SK-N-SH (cell line): ENCODE results near the gene SUCLA2. TPM values are rescaled to one million over a fixed set of nuclear protein-coding genes. Genes with fewer than 3 reads are reported as not detected.

Experiments used
- CTCF ChIA-PET: fragments of 300-600, 350-600 bp; formaldehyde crosslinking; extraction: SDS; loops from one replicate; lab custom pipeline; 2021; lab: Yijun Ruan, JAX
- POLR2A ChIA-PET: fragments of 350-600 bp; sonication (Branson Sonifier 250); formaldehyde crosslinking; extraction: SDS; loops from one replicate; lab custom pipeline; 2020; ENCODE audit warnings: antibody characterized with exemption, inconsistent platforms; lab: Yijun Ruan, JAX
- DNase-seq: peaks from one replicate; pipeline ENCODE4 v3.0.0; 2012
- H2AFZ ChIP-seq: fragments of 200-600 bp; sonication (generic); 2 replicates; pipeline ENCODE4 v1.8.1; 2016; ENCODE audit warnings: antibody characterized with exemption, mild to moderate bottlenecking, low read depth
- H3F3A ChIP-seq: fragments of 200-600 bp; sonication (generic); replicated peaks from 2 replicates; pipeline ENCODE3; 2016; ENCODE audit warnings: antibody characterized with exemption, mild to moderate bottlenecking; ENCODE audit not compliant: insufficient read depth
- H3K27ac ChIP-seq, 2 experiments: fragments of 200-500 bp in 1 of 2; fragments of 200-600 bp in 1 of 2; sonication (Bioruptor generic) in 1 of 2; sonication (generic), shearing (Covaris generic) in 1 of 2; 2 replicates each; pipeline versions ENCODE4 v1.5.1 to v1.6.1; 2014 to 2016; ENCODE audit warnings: low read depth in 2 of 2, inconsistent platforms in 1 of 2, low read length in 1 of 2, mild to moderate bottlenecking in 1 of 2, mixed read lengths in 1 of 2
- H3K27me3 ChIP-seq: fragments of 200-600 bp; sonication (generic), shearing (Covaris generic); 2 replicates; pipeline ENCODE4 v1.6.1; 2016; ENCODE audit warnings: mixed run types; ENCODE audit not compliant: insufficient read depth
- H3K36me3 ChIP-seq, 2 experiments: fragments of 200-500 bp in 1 of 2; fragments of 200-600 bp in 1 of 2; sonication (Bioruptor generic) in 1 of 2; sonication (generic) in 1 of 2; replicated peaks in 1 of 2; 2 replicates each; pipeline versions ENCODE3 to v1.5.1; 2014 to 2016; ENCODE audit warnings: low read length in 1 of 2, mild to moderate bottlenecking in 1 of 2; ENCODE audit not compliant: insufficient read depth in 2 of 2, control insufficient read depth in 1 of 2
- H3K4me1 ChIP-seq, 2 experiments: fragments of 200-500 bp in 1 of 2; fragments of 200-600 bp in 1 of 2; sonication (Bioruptor generic) in 1 of 2; sonication (generic), shearing (Covaris generic) in 1 of 2; 2 replicates each; pipeline versions ENCODE4 v1.5.1 to v1.6.1; 2014 to 2016; ENCODE audit warnings: low read depth in 1 of 2, low read length in 1 of 2, mixed run types in 1 of 2; ENCODE audit not compliant: insufficient read depth in 2 of 2, control insufficient read depth in 1 of 2
- H3K4me2 ChIP-seq: fragments of 200-600 bp; sonication (generic), shearing (Covaris generic); 2 replicates; pipeline ENCODE4 v1.6.1; 2017; ENCODE audit warnings: mixed run types
- H3K4me3 ChIP-seq, 2 experiments: fragments of 200-500 bp in 1 of 2; fragments of 200-600 bp in 1 of 2; sonication (Bioruptor generic) in 1 of 2; sonication (generic), shearing (Covaris generic) in 1 of 2; 2 replicates each; pipeline versions ENCODE4 v1.5.1 to v1.8.1; 2014 to 2016; ENCODE audit warnings: low read depth in 2 of 2, inconsistent platforms in 1 of 2, low read length in 1 of 2, mild to moderate bottlenecking in 1 of 2, mixed read lengths in 1 of 2, moderate library complexity in 1 of 2
- H3K79me2 ChIP-seq: fragments of 200-600 bp; sonication (generic); 2 replicates; pipeline ENCODE4 v1.8.1; 2017; ENCODE audit warnings: mild to moderate bottlenecking; ENCODE audit not compliant: insufficient read depth
- H3K9ac ChIP-seq: fragments of 200-600 bp; sonication (generic); 2 replicates; pipeline ENCODE4 v1.6.1; 2017; ENCODE audit warnings: mixed run types
- H3K9me2 ChIP-seq: fragments of 200-600 bp; sonication (generic); 2 replicates; pipeline ENCODE4 v1.6.1; 2017; ENCODE audit warnings: mixed run types
- H3K9me3 ChIP-seq: fragments of 200-600 bp; sonication (generic); 2 replicates; pipeline ENCODE4 v1.6.1; 2017; ENCODE audit warnings: mixed run types, mild to moderate bottlenecking, moderate library complexity
- H4K20me1 ChIP-seq: fragments of 200-600 bp; sonication (generic); 2 replicates; pipeline ENCODE4 v1.6.1; 2017; ENCODE audit warnings: mild to moderate bottlenecking, mixed run types; ENCODE audit not compliant: insufficient read depth
- CTCF ChIP-seq: fragments of 200-600 bp; sonication (generic); IDR thresholded peaks from 2 replicates; pipeline ENCODE4 v1.6.1; 2017; ENCODE audit warnings: antibody characterized with exemption, mild to moderate bottlenecking, moderate library complexity
- GATA2 ChIP-seq: sonication (generic); formaldehyde crosslinking; IDR thresholded peaks from 2 replicates; pipeline ENCODE4 v1.5.0; 2020; ENCODE audit warnings: mild to moderate bottlenecking, missing genetic modification reagents
- IRF3 ChIP-seq: fragments of 150-350 bp; IDR thresholded peaks from 2 replicates; pipeline ENCODE4 v1.6.1; 2016; ENCODE audit warnings: mild to moderate bottlenecking, low read depth, low read length
- JUND ChIP-seq: IDR thresholded peaks from 2 replicates; pipeline ENCODE4 v1.4.0; 2012
- MXI1 ChIP-seq: IDR thresholded peaks from 2 replicates; pipeline ENCODE4 v1.6.1; 2012; ENCODE audit warnings: mild to moderate bottlenecking, low read depth, low read length, improper control_type of control experiment
- NFIC ChIP-seq: IDR thresholded peaks from 2 replicates; pipeline ENCODE4 v1.4.0; 2012; ENCODE audit warnings: borderline replicate concordance
- NRF1 ChIP-seq: IDR thresholded peaks from 2 replicates; pipeline ENCODE4 v1.6.1; 2012; ENCODE audit warnings: low read depth, mild to moderate bottlenecking, low read length
- POLR2AphosphoS5 ChIP-seq: IDR thresholded peaks from 2 replicates; pipeline ENCODE4 v1.6.1; 2012; ENCODE audit warnings: low read depth, low read length
- RXRA ChIP-seq: IDR thresholded peaks from 2 replicates; pipeline ENCODE4 v1.4.0; 2012; ENCODE audit warnings: low read depth, mild to moderate bottlenecking, borderline replicate concordance
- TCF12 ChIP-seq: IDR thresholded peaks from 2 replicates; pipeline ENCODE4 v1.4.0; 2012
- TEAD4 ChIP-seq: IDR thresholded peaks from 2 replicates; pipeline ENCODE4 v1.4.0; 2012; ENCODE audit warnings: mild to moderate bottlenecking, borderline replicate concordance; ENCODE audit not compliant: insufficient read depth
- YY1 ChIP-seq: IDR thresholded peaks from 2 replicates; pipeline ENCODE4 v1.4.0; 2012; ENCODE audit warnings: low read depth, mild to moderate bottlenecking
- WGBS: methylation state at CpG from one replicate; pipeline ENCODE4 v1.1.6; 2017; ENCODE audit warnings: low lambda C conversion rate; 5-methylcytosine and 5-hydroxymethylcytosine counted together
- polyA plus RNA-seq, 3 experiments: library from polyadenylated mRNA; depleted of rRNA; stranded (reverse); fragments of >200 nt; gene quantifications; 2 replicates each; pipeline ENCODE4 v1.2.3, GENCODE V29; 2012
- TF ChIP-seq, protein P1 (sequence below): IDR thresholded peaks from 2 replicates; pipeline ENCODE4 v1.4.0; 2012; ENCODE audit warnings: low read depth
- TF ChIP-seq, protein P2 (sequence below): IDR thresholded peaks from 2 replicates; pipeline ENCODE4 v1.4.0; 2012; ENCODE audit warnings: low read depth, borderline replicate concordance

The SUCLA2 gene
- polyA plus RNA-seq, 1 of the 3 experiments (the other 2 are of a cell fraction) = 24.8 TPM

DNA sequence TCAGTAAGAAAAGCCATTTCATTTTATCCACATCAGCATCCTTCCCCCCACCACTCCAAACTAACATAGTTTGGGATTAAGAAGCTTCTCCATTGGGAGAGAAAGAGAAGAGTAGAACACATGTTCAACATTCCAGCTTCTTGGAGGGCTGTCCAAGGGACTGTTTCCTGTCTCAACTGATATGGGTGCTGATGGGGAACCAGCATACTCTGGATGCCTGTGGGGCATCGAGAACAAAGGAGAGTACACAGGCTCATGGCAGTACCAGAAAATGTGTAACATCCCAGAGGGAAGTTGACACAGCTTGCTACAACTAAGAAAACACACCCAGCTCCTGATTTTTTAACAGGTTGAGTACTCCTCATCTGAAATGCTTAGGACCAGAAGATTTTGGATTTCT, 24.7 kb downstream of the SUCLA2 start:
- TF ChIP-seq POLR2AphosphoS5 = no peak
- TF ChIP-seq NFIC = no peak
- no peak for TF ChIP-seq GATA2 (CRISPR knock-in tag)
- no peak for TF ChIP-seq TEAD4
- no peak for TF ChIP-seq MXI1
- TF ChIP-seq JUND = no peak
- no peak for TF ChIP-seq NRF1
- no peak for TF ChIP-seq TCF12
- CTCF ChIA-PET = interaction anchor here (1.3 kb wide), 1 partner anchor 61 kb away, joined by 4 read pairs; the partner anchor contains the start of gene NUDT15
- Histone ChIP-seq H3K4me1 (no peaks in the 10 kb centered on the region), H3K4me3 (no peak overlapping the region), H3K27me3 (no peaks in the 10 kb centered on the region), H3K27ac (no peak overlapping the region), H2AFZ (no peak overlapping the region), H3K79me2 (peaks cover 26% of the 10 kb centered on the region; the same call in 1 of the 2 replicates), H3F3A (peaks cover 5% of the 10 kb centered on the region), H3K9ac (no peak overlapping the region), H4K20me1 (no peaks in the 10 kb centered on the region), H3K4me2 (no peak overlapping the region), H3K36me3 (peaks cover 0 to 64% of the 10 kb centered on the region in 2 experiments), H3K9me2 (no peaks in the 10 kb centered on the region), H3K9me3 (peaks cover 16% of the 10 kb centered on the region)
- WGBS = 93% methylated on average over 1 of the region's 1 CpG
- DNase-seq = no peak
- POLR2A ChIA-PET = no interaction called here

DNA sequence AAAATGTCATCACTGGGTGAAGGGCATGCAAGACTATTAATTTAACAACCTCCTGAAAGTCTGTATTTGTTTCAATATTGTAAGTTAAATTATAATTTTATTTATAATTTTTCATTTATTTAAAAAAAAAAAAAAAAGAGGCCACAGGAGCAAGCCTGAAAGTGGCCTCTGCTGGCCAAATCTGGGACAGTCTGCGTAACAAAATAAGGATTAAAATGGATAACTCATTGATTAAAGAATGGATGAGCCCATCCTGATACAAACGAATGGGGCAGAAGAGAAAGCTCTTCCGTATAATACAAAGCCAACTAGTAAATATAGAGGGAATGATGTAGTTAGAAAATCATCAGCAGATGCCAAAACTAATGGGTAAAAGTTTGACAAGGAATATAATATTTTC, 36.2 kb downstream of the SUCLA2 start:
- WGBS = 96% methylated on average over 3 of the region's 3 CpGs
- ChIA-PET POLR2A (no interaction called here), CTCF (no interaction called here)
- Histone ChIP-seq H3K9me3 (peaks cover 16% of the 10 kb centered on the region), H3K27ac (no peak overlapping the region), H3K4me2 (no peak overlapping the region), H3K27me3 (no peaks in the 10 kb centered on the region), H3F3A (no peaks in the 10 kb centered on the region), H2AFZ (no peak overlapping the region), H4K20me1 (no peaks in the 10 kb centered on the region), H3K4me1 (no peaks in the 10 kb centered on the region), H3K4me3 (no peak overlapping the region), H3K36me3 (peaks cover 54 to 80% of the 10 kb centered on the region in 2 experiments), H3K9me2 (no peaks in the 10 kb centered on the region), H3K9ac (no peak overlapping the region), H3K79me2 (no peaks in the 10 kb centered on the region)
- DNase-seq = no peak
- no peak for TF ChIP-seq IRF3
- peak; percentile 24; the same call in 1 of the 2 replicates for TF ChIP-seq CTCF

DNA sequence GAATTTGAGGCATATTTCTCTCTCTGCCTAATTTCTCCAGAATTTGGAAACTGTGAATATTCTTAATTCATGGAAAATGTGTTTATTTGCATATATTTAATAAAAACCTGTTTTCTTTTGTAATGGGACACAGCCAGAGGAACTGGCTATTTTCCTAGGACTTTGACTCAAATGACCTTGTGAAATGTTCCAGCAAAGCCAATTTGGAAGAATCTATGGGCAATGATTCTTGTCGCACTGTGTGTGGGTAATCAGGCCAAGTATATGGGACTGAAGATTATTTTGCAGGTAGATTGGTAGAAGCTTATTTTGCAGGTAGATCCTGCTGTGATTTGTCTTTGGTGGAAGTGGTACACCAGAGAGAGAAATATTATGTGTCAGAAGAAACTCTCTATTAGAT, 38.8 kb downstream of the SUCLA2 start:
- peaks cover 62 to 86% of the 10 kb centered on the region in 2 experiments for H3K36me3 ChIP-seq
- H3K9me3 ChIP-seq = peaks cover 28% of the 10 kb centered on the region
- TF ChIP-seq CTCF (no peak), RXRA (no peak), YY1 (no peak)
- TF ChIP-seq, protein P1, sequence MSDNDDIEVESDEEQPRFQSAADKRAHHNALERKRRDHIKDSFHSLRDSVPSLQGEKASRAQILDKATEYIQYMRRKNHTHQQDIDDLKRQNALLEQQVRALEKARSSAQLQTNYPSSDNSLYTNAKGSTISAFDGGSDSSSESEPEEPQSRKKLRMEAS = no peak
- TF ChIP-seq, protein P2, sequence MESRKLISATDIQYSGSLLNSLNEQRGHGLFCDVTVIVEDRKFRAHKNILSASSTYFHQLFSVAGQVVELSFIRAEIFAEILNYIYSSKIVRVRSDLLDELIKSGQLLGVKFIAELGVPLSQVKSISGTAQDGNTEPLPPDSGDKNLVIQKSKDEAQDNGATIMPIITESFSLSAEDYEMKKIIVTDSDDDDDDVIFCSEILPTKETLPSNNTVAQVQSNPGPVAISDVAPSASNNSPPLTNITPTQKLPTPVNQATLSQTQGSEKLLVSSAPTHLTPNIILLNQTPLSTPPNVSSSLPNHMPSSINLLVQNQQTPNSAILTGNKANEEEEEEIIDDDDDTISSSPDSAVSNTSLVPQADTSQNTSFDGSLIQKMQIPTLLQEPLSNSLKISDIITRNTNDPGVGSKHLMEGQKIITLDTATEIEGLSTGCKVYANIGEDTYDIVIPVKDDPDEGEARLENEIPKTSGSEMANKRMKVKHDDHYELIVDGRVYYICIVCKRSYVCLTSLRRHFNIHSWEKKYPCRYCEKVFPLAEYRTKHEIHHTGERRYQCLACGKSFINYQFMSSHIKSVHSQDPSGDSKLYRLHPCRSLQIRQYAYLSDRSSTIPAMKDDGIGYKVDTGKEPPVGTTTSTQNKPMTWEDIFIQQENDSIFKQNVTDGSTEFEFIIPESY = no peak

More for the DNA sequence above, 38.8 kb downstream of the SUCLA2 start:
- ChIA-PET POLR2A (no interaction called here), CTCF (no interaction called here)
- Histone ChIP-seq H3K4me1 (no peaks in the 10 kb centered on the region), H3K9me2 (no peaks in the 10 kb centered on the region), H4K20me1 (no peaks in the 10 kb centered on the region), H3F3A (no peaks in the 10 kb centered on the region), H3K79me2 (no peaks in the 10 kb centered on the region), H3K27me3 (no peaks in the 10 kb centered on the region), H3K27ac (no peak overlapping the region), H3K4me2 (no peak overlapping the region), H2AFZ (no peak overlapping the region), H3K9ac (no peak overlapping the region), H3K4me3 (no peak overlapping the region)
- DNase-seq = no peak
- 89% methylated on average over 1 of the region's 1 CpG for WGBS
